HuH-7 (cell line): ENCODE measurements around the gene CENPP.
"Not testable (repeated sequence)": the region's sequence is repeated elsewhere in the genome, so short reads cannot be mapped to it uniquely, and the experiment has no call there.

Experiments used
- DNase-seq: peaks from one replicate; pipeline ENCODE4 v3.0.0; 2011; ENCODE audit warnings: low spot score

The CENPP gene

DNA sequence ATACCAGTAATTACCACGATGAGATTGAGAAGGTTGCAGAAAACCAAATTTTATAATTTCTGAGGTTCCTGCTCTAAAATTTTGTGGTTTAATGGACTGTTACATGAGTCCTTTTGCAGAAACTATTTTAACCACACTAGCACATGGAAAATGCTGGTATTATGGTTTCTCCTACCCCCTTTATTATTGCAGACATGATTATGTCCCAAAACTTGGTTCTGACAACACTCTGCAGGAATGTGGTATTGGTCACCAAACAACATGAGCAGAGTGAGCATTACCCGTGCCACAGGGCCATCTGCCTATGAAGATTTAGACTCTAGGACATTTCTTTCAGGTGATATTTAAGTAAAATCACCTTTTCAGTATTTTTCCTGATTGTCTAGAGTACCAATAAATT, 212.8 kb downstream of the CENPP start:
- DNase-seq, result no peak

GRCh38 chr9:92543972-92544371, 218.2 kb downstream of the CENPP start:
- no peak for DNase-seq

DNA sequence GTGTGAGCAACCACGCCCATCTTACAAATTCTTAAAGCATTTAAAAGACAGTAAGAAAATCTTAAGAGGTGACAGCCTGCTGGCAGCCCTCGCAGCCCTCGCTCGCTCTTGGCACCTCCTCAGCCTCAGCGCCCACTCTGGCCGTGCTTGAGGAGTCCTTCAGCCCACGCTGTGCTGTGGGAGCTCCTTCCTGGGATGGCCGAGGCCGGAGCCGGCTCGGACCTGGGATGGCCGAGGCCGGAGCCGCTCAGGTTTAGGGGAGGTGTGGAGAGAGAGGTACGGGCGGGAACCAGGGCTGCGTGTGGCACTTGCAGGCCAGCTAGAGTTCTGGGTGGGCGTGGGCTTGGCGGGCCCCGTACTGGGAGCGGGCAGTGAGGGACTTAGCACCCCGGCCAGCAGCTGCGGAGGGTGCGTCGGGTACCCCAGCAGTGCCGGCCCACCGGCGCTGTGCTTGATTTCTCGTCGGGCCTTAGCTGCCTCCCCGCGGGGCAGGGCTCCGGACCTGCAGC, 219.3 kb downstream of the CENPP start:
- DNase-seq, result no peak

DNA sequence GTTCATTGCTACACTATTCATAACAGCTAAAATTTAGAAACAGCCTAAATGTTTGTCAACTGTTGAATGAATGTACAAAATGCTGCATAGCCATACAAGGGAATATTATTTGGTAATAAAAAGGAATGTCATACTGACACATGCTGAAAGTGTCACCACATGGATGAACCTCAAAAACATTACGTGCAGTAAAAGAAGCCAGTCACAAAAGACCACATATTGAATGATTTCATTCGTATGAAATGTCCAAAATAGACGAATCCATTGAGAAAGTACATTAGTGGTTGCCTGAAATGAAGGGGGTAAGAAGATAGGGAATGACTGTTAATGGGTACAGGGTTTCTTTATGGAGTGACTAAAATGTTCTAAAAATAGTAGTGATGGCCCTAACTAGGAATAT, 221.6 kb downstream of the CENPP start:
- DNase-seq, result no peak

DNA sequence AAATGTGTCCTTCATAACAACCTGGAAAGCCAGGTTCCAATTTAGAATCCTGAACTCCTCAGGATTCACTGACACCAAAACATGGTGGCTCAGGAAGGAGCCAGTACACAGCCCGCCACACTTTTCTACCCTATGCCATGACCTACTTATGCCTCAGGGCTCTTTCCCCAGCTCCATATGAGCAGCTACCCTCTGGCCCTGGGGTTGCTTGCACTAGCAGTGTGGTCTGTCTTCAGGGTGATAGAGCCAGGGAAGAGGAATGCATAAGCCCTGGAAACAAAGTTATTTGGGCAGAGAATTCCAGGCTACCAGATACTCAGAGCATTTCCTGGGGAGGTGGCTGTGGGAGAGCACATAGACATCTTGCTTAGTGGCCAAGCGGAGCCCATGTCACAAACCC, 225.0 kb downstream of the CENPP start:
- no peak for DNase-seq

- no peak for DNase-seq
These were observed 233.0 kb downstream of the CENPP start for GRCh38 chr9:92558612-92559374.

DNA sequence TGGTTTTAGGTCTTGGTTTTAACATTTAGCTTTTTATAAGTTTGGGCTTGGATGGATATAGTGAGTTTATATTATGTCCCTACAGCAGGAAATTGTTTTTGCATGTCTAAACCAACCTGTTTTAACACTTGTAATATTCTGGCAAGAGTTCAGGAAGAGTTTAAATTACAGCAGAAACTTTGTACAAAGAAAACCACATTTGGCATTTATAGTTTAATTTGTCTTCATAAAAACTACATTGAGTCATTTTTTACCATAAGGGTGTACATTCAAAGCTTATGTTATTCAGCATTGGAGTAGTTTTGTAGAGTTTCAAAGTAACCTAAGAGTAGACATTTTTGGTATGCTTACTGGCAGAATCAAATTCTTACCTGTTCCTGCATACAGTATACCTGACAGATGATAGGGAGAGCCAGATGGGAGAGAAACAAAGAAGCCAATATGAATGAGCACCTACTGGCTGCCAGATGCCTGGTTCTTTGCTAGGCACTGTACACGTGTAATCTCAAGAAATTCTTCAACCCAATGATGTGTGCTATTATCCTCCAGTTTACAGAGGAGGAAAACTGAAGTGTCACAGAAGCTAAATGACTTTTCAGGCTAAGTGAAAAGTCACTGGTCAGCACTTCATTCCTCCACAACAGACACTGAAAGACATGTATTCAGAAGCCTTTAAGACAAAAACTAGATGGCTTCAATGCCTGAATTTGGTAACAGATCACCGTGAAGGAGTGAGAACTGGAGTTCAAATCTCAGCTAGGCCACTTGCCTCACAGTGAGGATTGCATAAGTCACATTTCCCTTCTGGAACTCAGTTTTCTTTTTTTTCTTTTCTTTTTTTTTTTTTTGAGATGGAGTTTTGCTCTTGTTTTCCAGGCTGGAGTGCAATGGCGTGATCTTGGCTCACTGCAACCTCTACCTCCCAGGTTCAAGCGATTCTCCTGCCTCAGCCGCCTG, 235.9 kb downstream of the CENPP start:
- DNase-seq, result no peak

- DNase-seq, result no peak
These were observed 236.8 kb downstream of the CENPP start for GRCh38 chr9:92562461-92562967.

- no peak for DNase-seq
These were observed 237.7 kb downstream of the CENPP start for GRCh38 chr9:92563116-92564100.

GRCh38 chr9:92564504-92564903, 238.8 kb downstream of the CENPP start:
- DNase-seq, result no peak

DNA sequence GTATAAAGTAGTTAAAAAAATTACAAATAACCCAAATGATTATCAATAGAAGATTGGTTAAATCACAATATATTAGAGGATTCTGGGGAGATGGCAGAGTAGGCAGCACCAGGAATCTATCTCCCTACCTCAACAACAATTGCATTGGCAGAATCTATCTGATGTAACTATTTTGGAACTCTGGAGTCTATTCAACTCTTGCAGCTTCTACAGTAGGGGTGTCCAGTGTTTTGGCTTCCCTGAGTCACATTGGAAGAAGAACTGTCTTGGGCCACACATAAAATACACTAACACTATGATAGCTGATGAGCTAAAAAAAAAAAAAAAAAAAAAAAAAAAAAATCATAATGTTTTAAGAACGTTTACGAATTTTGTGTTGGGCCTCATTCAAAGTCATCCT, 239.2 kb downstream of the CENPP start:
- DNase-seq, result no peak

GRCh38 chr9:92571871-92572270, 246.1 kb downstream of the CENPP start:
- not testable (repeated sequence) for DNase-seq

DNA sequence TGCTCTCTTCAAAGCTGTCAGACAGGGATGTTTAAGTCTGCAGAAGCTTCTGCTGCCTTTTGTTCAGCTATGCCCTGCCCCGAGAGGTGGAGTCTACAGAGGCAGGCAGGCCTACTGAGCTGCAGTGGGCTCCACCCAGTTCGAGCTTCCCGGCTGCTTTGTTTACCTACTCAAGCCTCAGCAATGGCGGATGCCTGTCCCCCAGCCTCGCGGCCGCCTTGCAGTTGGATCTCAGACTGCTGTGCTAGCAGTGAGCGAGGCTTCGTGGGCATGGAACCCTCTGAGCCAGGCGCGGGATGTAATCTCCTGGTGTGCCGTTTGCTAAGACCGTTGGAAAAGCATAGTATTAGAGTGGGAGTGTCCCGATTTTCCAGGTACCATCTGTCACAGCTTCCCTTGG, 247.9 kb downstream of the CENPP start:
- not testable (repeated sequence) for DNase-seq

- DNase-seq, result no peak
These were observed 250.4 kb downstream of the CENPP start for GRCh38 chr9:92576175-92576574.

DNA sequence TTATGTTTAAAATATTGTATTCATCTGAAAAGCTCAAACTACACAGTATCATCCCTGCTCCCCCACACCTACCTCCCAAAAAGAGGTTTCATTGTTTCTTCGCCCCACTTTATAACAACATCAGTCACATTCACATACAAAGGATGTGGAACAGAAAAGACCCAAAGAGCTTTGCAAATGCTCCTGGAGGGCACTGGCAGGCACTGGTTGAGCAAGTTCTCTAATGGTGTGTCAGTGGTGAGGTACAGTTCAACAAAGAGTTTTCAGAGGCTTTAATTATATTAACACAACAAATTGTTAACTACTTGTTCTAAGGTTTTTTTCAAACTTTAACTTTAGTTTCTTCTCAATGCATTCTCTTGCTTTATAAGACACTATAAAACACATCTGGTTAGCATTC, 264.2 kb downstream of the CENPP start:
- DNase-seq, result no peak

GRCh38 chr9:92590377-92590776, 264.6 kb downstream of the CENPP start:
- DNase-seq, result no peak

DNA sequence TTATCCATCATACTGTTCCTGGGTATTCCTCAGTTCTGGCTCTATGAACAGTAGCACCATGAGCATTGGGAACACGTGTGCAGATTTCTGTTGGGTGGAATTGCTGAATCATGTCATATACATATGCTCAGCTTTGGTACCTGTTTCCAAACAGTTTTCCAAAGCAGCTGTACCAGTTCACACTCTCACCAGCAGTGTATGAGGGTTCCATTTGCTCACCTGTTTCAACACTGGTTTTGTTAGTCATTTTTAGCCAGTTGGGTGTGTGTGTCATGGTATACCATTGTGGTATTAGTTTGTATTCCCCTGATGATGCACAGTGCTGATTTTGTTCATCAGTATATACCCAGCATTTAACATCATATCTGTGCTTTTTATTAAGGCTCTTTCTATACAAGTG, 266.8 kb downstream of the CENPP start:
- DNase-seq, result no peak

GRCh38 chr9:92592946-92593861, 267.5 kb downstream of the CENPP start:
- no peak for DNase-seq

GRCh38 chr9:92595075-92595474, 269.3 kb downstream of the CENPP start:
- DNase-seq, result not testable (repeated sequence)

DNA sequence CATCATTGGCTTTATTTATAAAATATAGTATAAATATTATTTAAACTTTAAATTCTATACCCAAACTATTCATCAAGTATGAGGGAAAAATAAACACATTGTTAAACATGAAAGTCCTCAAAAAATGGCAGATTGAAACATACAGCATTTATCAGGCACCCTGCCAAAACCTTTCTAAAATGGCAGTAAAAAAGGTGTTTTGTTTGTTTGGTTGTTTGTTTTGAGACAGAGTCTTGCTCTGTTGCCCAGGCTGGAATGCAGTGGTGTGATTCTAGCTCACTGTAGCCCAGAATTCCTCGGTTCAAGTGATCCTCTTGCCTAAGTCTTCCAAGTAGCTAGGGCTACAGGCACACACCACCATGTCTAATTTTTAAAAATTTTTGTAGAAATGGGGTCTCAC, 270.2 kb downstream of the CENPP start:
- DNase-seq, result no peak
